ENCODE data around the gene MAG.
"Not testable (repeated sequence)": the region's sequence is repeated elsewhere in the genome, so short reads cannot be mapped to it uniquely, and the experiment has no call there.

The MAG gene

DNA sequence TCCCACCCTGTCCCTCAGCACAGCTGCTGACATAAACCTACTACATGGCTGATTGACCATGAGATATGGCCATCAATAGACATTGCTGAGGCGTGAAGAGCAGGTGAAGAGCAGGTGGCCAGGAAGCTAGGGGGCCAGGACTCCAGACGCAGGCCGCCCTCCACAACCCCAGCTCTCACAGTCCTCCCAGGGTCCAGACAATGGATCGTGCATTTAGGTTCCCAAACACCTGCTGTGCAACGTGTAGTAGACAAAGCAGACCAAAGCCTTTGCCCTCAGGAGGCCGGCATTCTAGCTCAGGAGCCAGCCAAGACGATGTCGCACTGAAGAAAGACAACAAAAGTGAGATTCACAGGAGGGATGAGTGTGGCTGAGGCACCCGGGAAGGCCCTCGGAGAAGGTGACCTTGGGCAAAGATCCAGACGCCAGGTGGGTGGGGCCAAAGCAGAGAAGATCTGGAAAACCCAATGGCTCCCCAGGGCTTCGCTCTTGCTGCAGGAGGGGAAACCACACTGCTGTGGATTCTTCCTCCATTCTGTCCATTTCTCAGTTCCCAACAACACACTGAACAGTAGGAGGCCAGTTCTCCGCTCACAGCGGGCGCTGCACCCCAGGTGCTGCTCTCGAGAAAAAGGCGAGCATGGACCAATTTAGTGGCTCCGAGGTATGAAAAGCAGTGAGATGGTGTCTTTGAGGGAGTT is 57.1 kb downstream of the MAG start:
- no peak for DNase-seq

DNA sequence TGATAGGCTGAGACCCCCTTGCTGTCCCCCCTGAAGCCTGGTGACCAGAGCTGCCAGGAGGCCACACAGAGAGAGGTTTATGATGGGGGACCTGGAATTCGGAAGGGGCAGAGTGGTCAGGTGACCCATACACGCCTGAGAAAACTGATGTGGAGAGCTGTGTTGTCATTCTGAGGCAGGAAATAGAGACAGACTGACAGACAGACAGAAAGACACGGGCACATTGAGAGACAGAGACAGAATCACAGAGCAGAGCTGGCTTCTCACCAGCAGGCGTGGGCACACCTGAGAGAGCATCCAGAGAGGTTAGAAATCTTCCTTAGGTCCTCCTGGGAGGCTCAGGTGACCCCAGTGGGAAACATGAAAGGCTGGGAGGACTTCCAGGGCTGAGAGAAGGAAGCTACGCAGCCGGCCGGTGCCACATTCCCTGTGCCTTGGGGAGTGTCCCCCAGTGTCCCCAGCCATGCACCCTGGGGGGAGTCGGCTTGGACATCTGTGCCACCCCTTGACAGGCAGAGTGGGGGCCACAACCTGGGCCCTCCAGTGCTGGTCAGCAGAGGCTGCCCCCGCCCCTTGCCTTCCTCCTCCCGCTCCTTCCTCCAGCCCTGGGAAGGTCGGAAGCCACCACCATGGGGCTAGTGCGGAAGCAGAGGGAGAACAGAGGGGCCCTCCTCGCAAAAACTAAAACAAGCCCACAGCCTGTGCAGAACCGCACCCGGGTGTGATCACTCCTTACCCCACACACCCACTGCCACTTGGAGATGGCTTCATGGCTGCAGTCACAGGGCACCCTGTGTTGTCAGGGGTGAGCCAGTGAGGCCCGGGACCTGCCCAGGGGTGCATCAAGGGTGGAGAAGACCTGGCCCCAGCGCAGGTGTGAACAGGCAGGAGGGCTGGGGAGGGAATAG is 57.9 kb downstream of the MAG start:
- no peak for DNase-seq

DNA sequence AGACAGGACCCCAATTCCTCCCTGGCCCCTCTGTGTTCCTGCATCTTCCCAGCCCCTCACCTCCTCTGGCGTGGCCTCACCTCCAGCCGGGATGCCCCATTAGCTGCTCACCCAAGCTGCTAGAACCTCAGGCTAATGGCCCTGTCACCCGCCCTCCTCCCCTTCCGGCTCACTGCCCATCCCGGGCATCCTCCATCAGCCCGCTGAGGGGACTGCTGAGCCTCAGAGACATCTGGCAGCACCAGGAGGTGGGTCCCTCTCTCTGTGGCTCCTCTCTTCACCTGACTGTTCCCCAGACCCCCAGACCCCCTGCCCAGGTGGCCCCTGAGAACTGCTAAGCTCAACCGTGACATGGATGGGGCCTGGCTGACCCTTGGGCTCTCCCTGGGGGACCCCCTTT is 58.6 kb downstream of the MAG start:
- no peak for DNase-seq

DNA sequence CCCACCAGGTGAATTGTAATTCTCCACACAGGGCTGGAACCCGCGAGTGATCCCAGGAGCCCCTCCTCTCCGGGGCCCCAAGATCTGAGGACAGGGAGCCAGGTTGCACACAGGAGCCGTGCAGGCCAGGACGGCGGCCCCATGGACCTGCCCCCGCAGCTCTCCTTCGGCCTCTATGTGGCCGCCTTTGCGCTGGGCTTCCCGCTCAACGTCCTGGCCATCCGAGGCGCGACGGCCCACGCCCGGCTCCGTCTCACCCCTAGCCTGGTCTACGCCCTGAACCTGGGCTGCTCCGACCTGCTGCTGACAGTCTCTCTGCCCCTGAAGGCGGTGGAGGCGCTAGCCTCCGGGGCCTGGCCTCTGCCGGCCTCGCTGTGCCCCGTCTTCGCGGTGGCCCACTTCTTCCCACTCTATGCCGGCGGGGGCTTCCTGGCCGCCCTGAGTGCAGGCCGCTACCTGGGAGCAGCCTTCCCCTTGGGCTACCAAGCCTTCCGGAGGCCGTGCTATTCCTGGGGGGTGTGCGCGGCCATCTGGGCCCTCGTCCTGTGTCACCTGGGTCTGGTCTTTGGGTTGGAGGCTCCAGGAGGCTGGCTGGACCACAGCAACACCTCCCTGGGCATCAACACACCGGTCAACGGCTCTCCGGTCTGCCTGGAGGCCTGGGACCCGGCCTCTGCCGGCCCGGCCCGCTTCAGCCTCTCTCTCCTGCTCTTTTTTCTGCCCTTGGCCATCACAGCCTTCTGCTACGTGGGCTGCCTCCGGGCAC is 59.6 kb downstream of the MAG start:
- no peak for DNase-seq

DNA sequence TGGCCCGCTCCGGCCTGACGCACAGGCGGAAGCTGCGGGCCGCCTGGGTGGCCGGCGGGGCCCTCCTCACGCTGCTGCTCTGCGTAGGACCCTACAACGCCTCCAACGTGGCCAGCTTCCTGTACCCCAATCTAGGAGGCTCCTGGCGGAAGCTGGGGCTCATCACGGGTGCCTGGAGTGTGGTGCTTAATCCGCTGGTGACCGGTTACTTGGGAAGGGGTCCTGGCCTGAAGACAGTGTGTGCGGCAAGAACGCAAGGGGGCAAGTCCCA is 60.2 kb downstream of the MAG start:
- DNase-seq = no peak

DNA sequence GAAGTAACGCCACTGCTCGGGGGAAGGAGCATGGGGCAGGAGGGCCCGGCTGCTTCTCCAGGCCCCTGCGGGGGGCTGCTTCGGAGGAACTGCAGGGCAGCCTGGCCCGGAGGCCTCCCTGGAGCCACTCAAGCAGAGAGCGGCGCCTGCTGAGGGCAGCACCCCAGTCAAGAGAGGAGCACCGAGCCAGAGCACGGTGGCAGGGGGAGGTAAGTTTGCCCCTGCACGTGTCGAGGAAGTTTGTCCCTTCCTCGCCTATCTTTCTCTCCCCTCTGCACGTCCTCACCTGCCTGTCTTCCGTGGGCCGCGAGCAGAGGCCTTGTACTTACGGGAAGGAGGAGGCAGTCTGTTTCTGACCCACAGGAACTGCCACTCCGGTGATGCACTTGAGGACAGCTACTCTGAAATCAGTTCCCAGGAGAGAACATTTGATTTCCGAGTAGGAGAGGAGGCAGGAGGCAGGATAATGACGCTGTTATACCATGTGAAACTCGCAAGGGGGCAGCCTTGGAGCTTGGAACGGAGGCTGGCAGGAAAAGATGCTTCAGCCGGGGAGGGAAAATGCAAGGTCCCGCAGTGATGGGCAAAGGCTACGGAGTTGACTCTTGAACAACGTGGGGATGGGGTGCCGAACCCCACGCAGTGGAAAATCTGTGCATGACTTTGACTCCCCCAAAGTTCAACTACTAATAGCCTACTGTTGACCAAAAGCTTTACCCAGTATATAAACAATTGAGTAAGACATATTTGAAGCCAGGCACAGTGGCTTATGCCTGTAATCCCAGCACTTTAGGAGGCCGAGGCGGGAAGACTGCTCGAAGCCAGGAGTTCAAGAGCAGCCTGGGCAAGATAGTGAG is 60.7 kb downstream of the MAG start:
- DNase-seq = peak; percentile 64

DNA sequence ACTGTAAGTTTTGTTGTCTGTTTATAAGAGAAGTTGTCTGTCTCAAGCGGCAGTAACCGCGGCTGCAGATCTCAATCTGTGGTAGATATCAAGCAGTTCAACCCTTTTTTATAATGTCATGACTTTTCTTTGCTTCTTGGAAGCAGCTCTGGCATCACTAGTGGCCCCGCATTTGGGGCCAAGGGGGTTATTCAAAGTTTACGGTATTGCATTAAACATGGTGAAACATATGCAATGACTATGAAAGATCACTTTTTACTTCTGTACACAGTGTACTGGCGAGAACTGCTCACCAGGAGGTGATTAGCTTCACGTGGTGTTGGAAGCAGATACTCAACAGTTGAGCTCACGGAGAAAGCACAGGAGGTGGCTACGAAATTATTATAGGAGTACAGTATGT is 61.7 kb downstream of the MAG start:
- DNase-seq = no peak

DNA sequence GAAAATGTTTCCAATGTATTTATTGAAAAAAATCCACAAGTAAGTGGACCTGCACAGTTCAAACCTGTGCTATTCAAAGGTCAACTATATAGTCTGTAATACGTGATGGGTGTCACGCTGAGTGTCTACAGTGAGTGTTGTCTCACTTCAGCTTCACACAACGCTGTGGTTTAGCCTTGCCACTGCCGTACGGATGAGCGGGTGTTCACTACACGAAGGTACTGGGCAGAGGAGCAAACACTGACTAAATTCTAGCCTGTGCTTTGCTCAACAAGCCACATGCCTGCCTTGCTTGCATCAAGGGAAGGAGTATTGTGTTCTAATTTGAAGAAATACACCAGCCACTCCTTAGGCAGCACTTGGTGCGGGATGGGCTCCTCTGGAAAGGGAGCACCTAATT is 62.9 kb downstream of the MAG start:
- no peak for DNase-seq

DNA sequence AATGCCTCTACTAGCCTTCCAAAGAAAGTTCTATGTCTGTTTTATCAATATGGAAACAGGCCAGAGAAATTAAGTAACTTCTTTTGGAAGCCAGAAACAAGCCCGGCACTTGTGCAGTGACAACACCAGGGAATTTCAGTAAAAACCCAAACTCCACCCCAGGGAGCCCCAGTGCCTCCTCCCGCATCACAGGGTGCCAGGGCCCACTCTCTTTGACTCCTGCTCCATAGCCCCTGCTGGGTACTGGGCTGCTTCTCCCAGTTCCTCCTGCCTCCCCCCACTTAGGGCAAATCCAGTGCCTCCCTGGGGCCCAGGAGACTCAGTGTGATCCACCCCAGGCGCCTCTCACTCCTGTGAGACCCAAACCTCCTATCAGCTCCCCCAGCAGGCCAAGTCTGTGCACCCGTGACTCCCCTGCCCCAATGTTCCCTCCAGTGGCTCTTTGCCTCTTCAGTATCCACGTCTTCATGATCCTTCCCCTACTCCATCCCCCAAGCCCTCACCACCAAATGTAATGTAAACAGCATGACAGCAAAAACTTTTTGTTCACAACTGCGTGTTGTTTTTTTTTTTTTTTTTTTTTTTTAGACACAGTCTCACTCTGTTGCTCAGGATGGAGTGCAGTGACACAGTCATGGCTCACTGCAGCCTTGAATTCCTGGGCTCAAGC is 64.0 kb downstream of the MAG start:
- no peak for DNase-seq

DNA sequence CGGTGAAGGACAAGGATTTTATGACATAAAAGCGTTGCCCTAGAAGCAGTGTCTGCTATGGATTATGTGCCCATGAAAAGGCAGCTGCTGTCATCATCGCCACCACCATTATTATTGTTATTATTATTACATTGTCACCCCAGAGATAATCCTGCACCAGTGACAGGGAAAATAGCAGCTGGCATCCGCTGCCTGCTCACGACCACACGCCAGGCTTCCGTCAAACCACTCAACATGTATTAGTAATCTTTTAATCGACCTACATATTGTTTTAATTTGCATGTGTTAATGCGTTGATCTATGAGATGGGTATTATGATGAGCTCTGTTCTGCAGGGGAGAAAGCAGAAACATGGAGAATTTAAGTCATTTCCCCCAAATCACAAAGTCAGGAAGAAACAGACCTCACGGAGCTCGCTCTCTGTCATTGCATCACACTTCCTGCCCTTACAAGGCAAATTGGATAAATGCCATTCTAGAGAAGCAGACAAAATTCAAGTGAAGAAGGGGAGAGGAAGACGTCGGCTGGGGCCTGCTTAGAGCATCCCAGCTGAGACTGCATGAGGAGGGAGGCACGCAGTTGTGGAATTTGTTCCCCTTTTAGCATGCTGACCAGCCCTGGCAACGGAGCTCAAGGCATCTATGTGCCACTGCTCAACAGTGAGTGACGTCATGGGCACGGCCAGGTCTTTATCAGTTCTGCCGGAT is 66.1 kb downstream of the MAG start, which contains the start of gene FFAR3:
Gene FFAR3 (plus strand): TSS at position 594 of the 707 bp plus-strand sequence. CDS start 431 bp downstream, outside the sequence.
- DNase-seq = no peak

DNA sequence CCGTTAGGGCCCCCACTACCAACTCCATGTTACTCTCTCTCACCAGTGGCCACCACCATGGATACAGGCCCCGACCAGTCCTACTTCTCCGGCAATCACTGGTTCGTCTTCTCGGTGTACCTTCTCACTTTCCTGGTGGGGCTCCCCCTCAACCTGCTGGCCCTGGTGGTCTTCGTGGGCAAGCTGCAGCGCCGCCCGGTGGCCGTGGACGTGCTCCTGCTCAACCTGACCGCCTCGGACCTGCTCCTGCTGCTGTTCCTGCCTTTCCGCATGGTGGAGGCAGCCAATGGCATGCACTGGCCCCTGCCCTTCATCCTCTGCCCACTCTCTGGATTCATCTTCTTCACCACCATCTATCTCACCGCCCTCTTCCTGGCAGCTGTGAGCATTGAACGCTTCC is 66.9 kb downstream of the MAG start:
- DNase-seq = not testable (repeated sequence)

DNA sequence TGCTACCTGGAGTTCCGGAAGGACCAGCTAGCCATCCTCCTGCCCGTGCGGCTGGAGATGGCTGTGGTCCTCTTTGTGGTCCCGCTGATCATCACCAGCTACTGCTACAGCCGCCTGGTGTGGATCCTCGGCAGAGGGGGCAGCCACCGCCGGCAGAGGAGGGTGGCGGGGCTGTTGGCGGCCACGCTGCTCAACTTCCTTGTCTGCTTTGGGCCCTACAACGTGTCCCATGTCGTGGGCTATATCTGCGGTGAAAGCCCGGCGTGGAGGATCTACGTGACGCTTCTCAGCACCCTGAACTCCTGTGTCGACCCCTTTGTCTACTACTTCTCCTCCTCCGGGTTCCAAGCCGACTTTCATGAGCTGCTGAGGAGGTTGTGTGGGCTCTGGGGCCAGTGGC is 67.4 kb downstream of the MAG start:
- not testable (repeated sequence) for DNase-seq

DNA sequence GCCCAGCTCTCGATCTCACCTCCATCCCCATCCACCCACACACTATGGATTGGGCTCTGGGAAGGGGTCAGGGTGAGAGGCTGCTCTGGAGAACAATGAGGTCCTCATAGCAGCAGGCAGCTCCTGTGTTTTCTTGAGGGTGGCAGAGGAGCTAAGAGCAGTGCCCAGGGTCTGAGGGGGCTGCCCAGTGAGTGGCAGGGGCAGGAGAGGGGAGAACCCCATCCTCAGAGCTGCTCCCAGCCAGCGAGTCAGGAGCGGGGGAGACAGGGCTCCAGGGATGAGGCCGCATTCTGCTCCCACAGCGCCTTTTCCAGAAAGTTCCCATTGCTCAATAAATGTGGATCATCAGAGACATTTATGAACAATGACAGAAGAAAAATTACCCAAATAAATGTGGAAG is 68.1 kb downstream of the MAG start:
- not testable (repeated sequence) for DNase-seq

DNA sequence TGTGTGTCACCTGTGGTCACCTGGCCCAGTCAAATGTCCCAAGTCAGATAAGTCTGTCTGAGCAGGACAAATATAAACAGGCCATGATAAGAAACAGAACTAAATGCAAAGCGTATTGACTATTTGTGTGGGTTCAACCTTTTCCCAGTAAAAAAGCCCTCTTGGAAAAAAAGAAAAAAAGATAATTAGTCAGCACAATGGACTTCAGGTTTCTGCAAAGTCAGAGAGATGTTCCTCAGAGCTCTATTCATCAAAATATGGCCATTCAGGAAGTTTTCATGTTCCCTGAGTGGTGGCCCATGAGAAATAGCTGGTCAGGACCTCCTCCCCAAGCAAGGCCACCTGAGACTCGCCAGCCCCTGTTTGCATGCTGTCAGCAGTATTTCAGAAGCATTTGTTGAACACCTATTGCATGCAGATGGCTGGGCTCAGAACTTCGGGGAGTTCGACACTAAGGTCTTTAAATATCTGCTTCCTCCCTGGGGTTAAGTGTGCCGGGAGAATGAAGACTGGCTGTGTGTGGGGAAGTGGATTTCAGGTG is 69.0 kb downstream of the MAG start:
- no peak for DNase-seq

DNA sequence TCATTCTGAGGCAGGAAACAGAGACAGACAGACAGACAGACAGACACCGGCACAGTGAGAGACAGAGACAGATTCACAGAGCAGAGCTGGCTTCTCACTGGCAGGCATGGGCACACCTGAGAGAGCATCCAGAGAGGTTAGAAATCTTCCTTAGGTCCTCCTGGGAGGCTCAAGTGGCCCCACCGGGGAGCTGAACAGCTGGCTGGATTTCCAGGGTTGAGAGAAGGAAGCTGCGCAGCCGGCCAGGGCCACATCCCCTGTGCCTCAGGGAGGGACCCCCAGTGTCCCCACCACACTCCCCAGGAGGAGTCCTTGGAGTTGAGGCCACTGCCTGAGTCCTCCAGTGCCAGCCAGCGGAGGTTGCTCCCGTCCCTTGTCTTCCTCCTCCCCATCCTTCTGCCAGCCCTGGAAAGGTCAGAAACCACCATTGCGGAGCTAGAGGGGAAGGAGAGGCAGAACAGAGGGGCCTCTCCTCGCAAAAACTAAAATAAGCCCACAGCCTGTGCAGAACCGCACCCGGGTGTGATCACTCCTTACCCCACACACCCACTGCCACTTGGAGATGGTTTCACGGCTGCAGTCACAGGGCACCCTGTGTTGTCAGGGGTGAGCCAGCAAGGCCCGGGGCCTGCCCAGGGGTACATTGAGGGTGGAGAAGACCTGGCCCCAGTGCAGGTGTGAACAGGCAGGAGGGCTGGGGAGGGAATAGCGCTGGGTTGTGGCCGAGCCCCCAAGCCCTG is 70.5 kb downstream of the MAG start:
- DNase-seq = no peak

DNA sequence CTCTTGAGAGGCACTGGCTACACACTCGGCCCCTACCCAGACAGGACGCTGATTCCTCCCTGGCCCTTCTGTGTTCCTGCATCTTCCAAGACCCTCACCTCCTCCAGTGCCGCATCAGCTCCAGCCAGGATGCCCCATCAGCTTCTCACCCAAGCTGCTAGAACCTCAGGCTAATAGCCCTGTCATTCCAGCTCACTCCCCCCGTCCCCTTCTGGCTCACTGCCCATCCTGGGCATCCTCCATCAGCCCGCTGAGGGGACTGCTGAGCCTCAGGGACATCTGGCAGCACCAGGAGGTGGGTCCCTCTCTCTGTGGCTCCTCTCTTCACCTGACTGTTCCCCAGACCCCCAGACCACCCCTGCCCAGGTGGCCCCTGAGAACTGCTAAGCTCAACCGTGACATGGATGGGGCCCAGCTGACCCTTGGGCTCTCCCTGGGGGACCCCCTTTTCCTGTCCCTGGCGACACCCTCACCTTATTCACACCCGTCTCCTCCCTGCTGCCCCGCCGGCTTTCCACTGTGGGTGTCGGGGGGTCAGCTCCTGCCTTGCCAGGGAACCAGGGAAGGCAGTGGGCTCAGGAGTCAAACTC is 71.1 kb downstream of the MAG start:
- DNase-seq = no peak

All from stimulated activated naive CD4-positive, alpha-beta T cell treated with Interleukin-2 at 50 U/mL for 16 hours (primary cell).